BJ (cell line): ENCODE data around the gene CCDC148. TPM values are rescaled to one million over a fixed set of nuclear protein-coding genes. Genes with fewer than 3 reads are reported as not detected.

Experiments used
- CTCF ChIA-PET: fragments of 350-600 bp; formaldehyde crosslinking; extraction: SDS; loops from one replicate; lab custom pipeline; 2021; ENCODE audit warnings: antibody characterized with exemption, inconsistent platforms; lab: Yijun Ruan, JAX
- POLR2A ChIA-PET: fragments of 300-600 bp; sonication (Branson Sonifier 250); formaldehyde crosslinking; extraction: SDS; loops from one replicate; lab custom pipeline; 2021; ENCODE audit warnings: antibody characterized with exemption; lab: Charles Lee
- DNase-seq: peaks from one replicate; pipeline ENCODE4 v3.0.0-alpha.2; 2011; ENCODE audit warnings: low read depth
- H3K27me3 ChIP-seq: 2 replicates; pipeline ENCODE4 v1.6.0; 2011; ENCODE audit warnings: low read length; ENCODE audit not compliant: control insufficient read depth, insufficient read depth
- H3K36me3 ChIP-seq: 2 replicates; pipeline ENCODE4 v1.5.1; 2011; ENCODE audit warnings: low read length; ENCODE audit not compliant: control insufficient read depth, insufficient read depth
- H3K4me3 ChIP-seq: 2 replicates; pipeline ENCODE4 v1.5.1; 2011; ENCODE audit warnings: low read depth, mild to moderate bottlenecking, control low read depth, low read length
- CTCF ChIP-seq: IDR thresholded peaks from 2 replicates; pipeline ENCODE4 v1.5.1; 2011; ENCODE audit warnings: low read depth, mild to moderate bottlenecking, control low read depth, inconsistent platforms, low read length, moderate library complexity; ENCODE audit not compliant: insufficient read depth
- polyA plus RNA-seq: library from polyadenylated mRNA; depleted of rRNA; stranded (reverse); fragments of >200 nt; gene quantifications from 2 replicates; pipeline ENCODE4 v1.2.3, GENCODE V29; 2011

The CCDC148 gene
- polyA plus RNA-seq, 1 experiment = 0.75 TPM

- POLR2A ChIA-PET = no interaction called here
Observed at GRCh38 chr2:158496986-158497385, 40.4 kb upstream of the CCDC148 start.

GRCh38 chr2:158495175-158495574 lies 38.6 kb upstream of the CCDC148 start:
- POLR2A ChIA-PET = no interaction called here
- Histone ChIP-seq H3K36me3 (no peaks in the 10 kb centered on the region), H3K4me3 (no peak overlapping the region), H3K27me3 (no peaks in the 10 kb centered on the region)
- CTCF ChIA-PET = no interaction called here
- DNase-seq = peak; percentile 50
- no peak for TF ChIP-seq CTCF

More at GRCh38 chr2:158496986-158497385, 40.4 kb upstream of the CCDC148 start:
- TF ChIP-seq CTCF = no peak
- no peaks in the 10 kb centered on the region for H3K27me3 ChIP-seq
- no peak for DNase-seq
- no peaks in the 10 kb centered on the region for H3K36me3 ChIP-seq
- no peak overlapping the region for H3K4me3 ChIP-seq
- CTCF ChIA-PET = interaction anchor here (0.9 to 1.2 kb wide), 2 partner anchors 9 kb away, joined by 3 to 4 read pairs; no protein-coding TSS in a partner anchor

GRCh38 chr2:158493458-158493857 lies 36.9 kb upstream of the CCDC148 start:
- ChIA-PET POLR2A (no interaction called here), CTCF (no interaction called here)
- no peaks in the 10 kb centered on the region for H3K36me3 ChIP-seq
- no peak for TF ChIP-seq CTCF
- H3K4me3 ChIP-seq = no peak overlapping the region
- H3K27me3 ChIP-seq = no peaks in the 10 kb centered on the region
- DNase-seq = no peak

GRCh38 chr2:158491072-158491471 lies 34.5 kb upstream of the CCDC148 start:
- Histone ChIP-seq H3K27me3 (no peaks in the 10 kb centered on the region), H3K4me3 (no peak overlapping the region), H3K36me3 (no peaks in the 10 kb centered on the region)
- no peak for TF ChIP-seq CTCF
- CTCF ChIA-PET = no interaction called here
- POLR2A ChIA-PET = no interaction called here
- DNase-seq = no peak

- no peak for DNase-seq
- no peak for TF ChIP-seq CTCF
- H3K27me3 ChIP-seq = no peaks in the 10 kb centered on the region
- ChIA-PET POLR2A (interaction anchor here (0.5 to 0.6 kb wide), 2 partner anchors 8 to 20 kb away, joined by 3 to 5 read pairs; no protein-coding TSS in a partner anchor), CTCF (interaction anchor here (1.0 kb wide), 1 partner anchor 31 kb away, joined by 4 read pairs; no protein-coding TSS in a partner anchor)
- no peak overlapping the region for H3K4me3 ChIP-seq
- H3K36me3 ChIP-seq = no peaks in the 10 kb centered on the region
Observed at GRCh38 chr2:158489366-158490112, 33.0 kb upstream of the CCDC148 start.
